GM18502 (cell line): ENCODE data around the gene ZAP70.
"Not testable (repeated sequence)": the region's sequence is repeated elsewhere in the genome, so short reads cannot be mapped to it uniquely, and the experiment has no call there.

Experiments
- ATAC-seq: cut with Tn5 transposase; IDR thresholded peaks from one replicate; pipeline ENCODE4 v1.9.1; 2021; ENCODE audit warnings: mild to moderate bottlenecking; ENCODE audit not compliant: unreplicated experiment, poor library complexity

ZAP70 gene

GRCh38 chr2:97697252-97698235 lies 15.8 kb upstream of the ZAP70 start:
- peak; percentile 75 for ATAC-seq

- ATAC-seq: no peak
Observed at GRCh38 chr2:97698530-97698929, 14.8 kb upstream of the ZAP70 start.

GRCh38 chr2:97699765-97700444 lies 13.5 kb upstream of the ZAP70 start:
- ATAC-seq: no peak

- no peak for ATAC-seq
Observed at GRCh38 chr2:97701186-97701585, 12.2 kb upstream of the ZAP70 start.

- ATAC-seq: no peak
Observed at GRCh38 chr2:97701851-97702465, 11.4 kb upstream of the ZAP70 start.

- ATAC-seq: no peak
Observed at GRCh38 chr2:97702731-97703470, 10.5 kb upstream of the ZAP70 start.

- no peak for ATAC-seq
Observed at GRCh38 chr2:97703741-97704140, 9.6 kb upstream of the ZAP70 start.

GRCh38 chr2:97704989-97705388 lies 8.4 kb upstream of the ZAP70 start:
- ATAC-seq: no peak

GRCh38 chr2:97706112-97706511 lies 7.3 kb upstream of the ZAP70 start:
- ATAC-seq: no peak

GRCh38 chr2:97706708-97707345 lies 6.5 kb upstream of the ZAP70 start:
- no peak for ATAC-seq

GRCh38 chr2:97707362-97708047 lies 5.9 kb upstream of the ZAP70 start:
- ATAC-seq: no peak

GRCh38 chr2:97708048-97708380 lies 5.4 kb upstream of the ZAP70 start:
- no peak for ATAC-seq

- ATAC-seq: no peak
Observed at GRCh38 chr2:97708608-97709007, 4.8 kb upstream of the ZAP70 start.

- no peak for ATAC-seq
Observed at GRCh38 chr2:97711394-97711711, 2.0 kb upstream of the ZAP70 start.

- not testable (repeated sequence) for ATAC-seq
Observed at GRCh38 chr2:97712175-97712574, 1.2 kb upstream of the ZAP70 start.

GRCh38 chr2:97712693-97713295 lies 582 bp upstream of the ZAP70 start:
- no peak for ATAC-seq

- ATAC-seq: no peak
Observed at GRCh38 chr2:97714084-97714949, 941 bp downstream of the ZAP70 start.

- ATAC-seq: no peak
Observed at GRCh38 chr2:97714950-97715652, 1.7 kb downstream of the ZAP70 start.
